GM12864 (cell line): ENCODE results near the gene MEIS3.
"Not testable (repeated sequence)": the region's sequence is repeated elsewhere in the genome, so short reads cannot be mapped to it uniquely, and the experiment has no call there.

Experiments used
- DNase-seq: peaks from one replicate; pipeline ENCODE4 v3.0.0-alpha.2; 2011; ENCODE audit warnings: low read depth
- H3K4me3 ChIP-seq: 2 replicates; pipeline ENCODE4 v1.5.1; 2011; ENCODE audit warnings: mild to moderate bottlenecking, low read depth, low read length, control low read depth
- CTCF ChIP-seq: IDR thresholded peaks from 2 replicates; pipeline ENCODE4 v1.5.1; 2011; ENCODE audit warnings: low read depth, mild to moderate bottlenecking, moderate library complexity, low read length, control low read depth, inconsistent platforms; ENCODE audit errors: missing control alignments

Gene MEIS3

GRCh38 chr19:47375694-47376588 is 43.4 kb downstream of the MEIS3 start:
- DNase-seq = no peak
- no peak for TF ChIP-seq CTCF
- no peak overlapping the region for H3K4me3 ChIP-seq

- H3K4me3 ChIP-seq = no peak overlapping the region
- no peak for TF ChIP-seq CTCF
- DNase-seq = no peak
Measured at GRCh38 chr19:47374876-47375693, 44.2 kb downstream of the MEIS3 start.

- DNase-seq = no peak
- H3K4me3 ChIP-seq = no peak overlapping the region
- TF ChIP-seq CTCF = no peak
Measured at GRCh38 chr19:47373246-47374240, 45.8 kb downstream of the MEIS3 start.

- no peak for TF ChIP-seq CTCF
- no peak for DNase-seq
- no peak overlapping the region for H3K4me3 ChIP-seq
Measured at GRCh38 chr19:47372603-47373002, 46.7 kb downstream of the MEIS3 start.

- no peak for DNase-seq
- no peak overlapping the region for H3K4me3 ChIP-seq
- no peak for TF ChIP-seq CTCF
Measured at GRCh38 chr19:47371261-47371660, 48.1 kb downstream of the MEIS3 start.

GRCh38 chr19:47370045-47370611 is 49.2 kb downstream of the MEIS3 start:
- no peak overlapping the region for H3K4me3 ChIP-seq
- no peak for DNase-seq
- no peak for TF ChIP-seq CTCF

- DNase-seq = not testable (repeated sequence)
Measured at GRCh38 chr19:47365455-47365854, 53.9 kb downstream of the MEIS3 start.

More at GRCh38 chr19:47365455-47365854, 53.9 kb downstream of the MEIS3 start:
- not testable (repeated sequence) for H3K4me3 ChIP-seq
